GM18870 (cell line): ENCODE measurements around the gene ESRRG.

ENCODE experiments used
- ATAC-seq: cut with Tn5 transposase; IDR thresholded peaks from one replicate; pipeline ENCODE4 v1.9.1; 2021; ENCODE audit warnings: moderate library complexity; ENCODE audit not compliant: unreplicated experiment

Gene ESRRG

GRCh38 chr1:216632980-216633379 is 90.2 kb downstream of the ESRRG start:
- ATAC-seq: no peak

- no peak for ATAC-seq
These were observed 92.7 kb downstream of the ESRRG start for GRCh38 chr1:216630532-216630931.

GRCh38 chr1:216627252-216627651 is 96.0 kb downstream of the ESRRG start:
- ATAC-seq: no peak

- ATAC-seq: no peak
These were observed 96.7 kb downstream of the ESRRG start for GRCh38 chr1:216626394-216627067.

- no peak for ATAC-seq
These were observed 101.7 kb downstream of the ESRRG start for GRCh38 chr1:216621536-216621935.

- no peak for ATAC-seq
These were observed 106.0 kb downstream of the ESRRG start for GRCh38 chr1:216617081-216617875.

GRCh38 chr1:216616425-216616824 is 106.8 kb downstream of the ESRRG start:
- ATAC-seq: no peak

GRCh38 chr1:216614011-216614934 is 109.0 kb downstream of the ESRRG start:
- no peak for ATAC-seq

GRCh38 chr1:216612291-216612690 is 110.9 kb downstream of the ESRRG start:
- no peak for ATAC-seq

GRCh38 chr1:216607067-216607697 is 116.0 kb downstream of the ESRRG start:
- ATAC-seq: no peak

- no peak for ATAC-seq
These were observed 117.1 kb downstream of the ESRRG start for GRCh38 chr1:216606047-216606637.

- no peak for ATAC-seq
These were observed 118.5 kb downstream of the ESRRG start for GRCh38 chr1:216604771-216605170.

- peak; percentile 88 for ATAC-seq
These were observed 122.3 kb downstream of the ESRRG start for GRCh38 chr1:216600730-216601609.

- no peak for ATAC-seq
These were observed 123.4 kb downstream of the ESRRG start for GRCh38 chr1:216599851-216600250.

GRCh38 chr1:216598448-216598847 is 124.8 kb downstream of the ESRRG start:
- ATAC-seq: no peak

- ATAC-seq: no peak
These were observed 126.9 kb downstream of the ESRRG start for GRCh38 chr1:216596281-216596862.

GRCh38 chr1:216587715-216588114 is 135.5 kb downstream of the ESRRG start:
- ATAC-seq: no peak

GRCh38 chr1:216582151-216582550 is 141.1 kb downstream of the ESRRG start:
- ATAC-seq: no peak

GRCh38 chr1:216580538-216581057 is 142.6 kb downstream of the ESRRG start:
- ATAC-seq: no peak
